ENCODE results near the gene PCDH1. TPM values are rescaled to one million over a fixed set of nuclear protein-coding genes. Genes with fewer than 3 reads are reported as not detected.

The PCDH1 gene
- total RNA-seq, 4 donors from 2014 or later, result 51.3 to 131 (median 67.9) TPM

DNA sequence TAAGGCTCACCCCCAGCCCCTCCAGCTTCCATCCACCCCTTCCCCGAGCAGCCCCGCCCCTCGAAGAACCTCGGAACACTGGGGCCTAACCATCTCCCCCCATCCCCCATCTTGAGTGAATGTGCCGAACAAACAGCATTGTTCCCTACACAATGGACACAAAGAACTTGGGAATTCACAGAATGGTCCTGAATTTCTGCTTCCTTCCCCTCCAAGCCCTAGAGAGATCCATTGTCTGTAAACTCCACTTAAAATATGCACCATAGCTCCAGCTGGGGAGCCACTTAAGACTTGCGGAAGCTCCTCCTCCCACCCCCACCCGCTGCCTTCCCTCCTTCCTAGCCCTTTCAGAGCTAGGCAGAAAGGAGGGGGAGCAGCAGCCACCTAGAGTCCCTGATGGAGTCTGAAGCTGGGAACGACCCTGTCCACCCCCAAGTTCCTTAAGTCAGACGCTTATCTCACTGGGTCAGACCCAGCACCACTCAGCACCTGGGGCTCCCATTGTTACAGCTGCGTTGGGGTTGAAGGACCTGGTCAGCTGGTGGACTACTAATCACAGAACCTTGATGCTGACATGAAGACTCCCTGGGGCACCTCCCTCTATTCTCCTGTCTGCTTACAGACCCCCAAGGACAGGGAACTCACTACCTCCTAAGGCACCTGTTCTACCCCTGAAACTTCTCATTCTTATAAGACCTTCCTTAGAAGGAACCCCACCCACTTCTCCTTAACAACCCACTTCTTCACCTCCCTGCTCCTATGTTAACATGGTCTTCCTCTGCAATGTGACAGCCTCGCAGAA lies 61.4 kb downstream of the PCDH1 start:
- no peaks in the 10 kb centered on the region for H3K36me3 ChIP-seq
- peaks cover 0 to 61% (median 2%) of the 10 kb centered on the region in 4 donors for H3K27me3 ChIP-seq
- TF ChIP-seq POLR2A (IDR thresholded peaks at IDR 0.05), result no peak
- TF ChIP-seq, protein P1, sequence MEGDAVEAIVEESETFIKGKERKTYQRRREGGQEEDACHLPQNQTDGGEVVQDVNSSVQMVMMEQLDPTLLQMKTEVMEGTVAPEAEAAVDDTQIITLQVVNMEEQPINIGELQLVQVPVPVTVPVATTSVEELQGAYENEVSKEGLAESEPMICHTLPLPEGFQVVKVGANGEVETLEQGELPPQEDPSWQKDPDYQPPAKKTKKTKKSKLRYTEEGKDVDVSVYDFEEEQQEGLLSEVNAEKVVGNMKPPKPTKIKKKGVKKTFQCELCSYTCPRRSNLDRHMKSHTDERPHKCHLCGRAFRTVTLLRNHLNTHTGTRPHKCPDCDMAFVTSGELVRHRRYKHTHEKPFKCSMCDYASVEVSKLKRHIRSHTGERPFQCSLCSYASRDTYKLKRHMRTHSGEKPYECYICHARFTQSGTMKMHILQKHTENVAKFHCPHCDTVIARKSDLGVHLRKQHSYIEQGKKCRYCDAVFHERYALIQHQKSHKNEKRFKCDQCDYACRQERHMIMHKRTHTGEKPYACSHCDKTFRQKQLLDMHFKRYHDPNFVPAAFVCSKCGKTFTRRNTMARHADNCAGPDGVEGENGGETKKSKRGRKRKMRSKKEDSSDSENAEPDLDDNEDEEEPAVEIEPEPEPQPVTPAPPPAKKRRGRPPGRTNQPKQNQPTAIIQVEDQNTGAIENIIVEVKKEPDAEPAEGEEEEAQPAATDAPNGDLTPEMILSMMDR (IDR thresholded peaks at IDR 0.05), result no peak
- no peaks in the 10 kb centered on the region for H3K9me3 ChIP-seq
- intact Hi-C loops (cut with DNase I), result loop anchor here (10.0 kb wide), 1 partner anchor 68 kb away; no protein-coding TSS in a partner anchor
- peaks cover 0 to 7% (median 0%) of the 10 kb centered on the region in 3 donors for H3K4me1 ChIP-seq
- 41 to 54% methylated on average over 5 to 7 of the region's 11 CpGs for WGBS, 2 donors
- H3K4me3 ChIP-seq, result no peak overlapping the region
- no peak for DNase-seq
- peak overlapping the region in 2 of 4 donors; percentile 21 to 42 for H3K27ac ChIP-seq

- H3K27me3 ChIP-seq, result peaks cover 0 to 70% (median 2%) of the 10 kb centered on the region in 4 donors
- peaks cover 0 to 9% (median 3%) of the 10 kb centered on the region in 3 donors for H3K4me1 ChIP-seq
- intact Hi-C loops (cut with DNase I), result loop anchor here (10.0 kb wide), 1 partner anchor 69 kb away; no protein-coding TSS in a partner anchor
- H3K9me3 ChIP-seq, result no peaks in the 10 kb centered on the region
- H3K36me3 ChIP-seq, result no peaks in the 10 kb centered on the region
- DNase-seq, result no peak
- WGBS, 2 donors, result 89 to 90% methylated on average over 3 of the region's 3 CpGs
- H3K4me3 ChIP-seq, result no peak overlapping the region
- TF ChIP-seq POLR2A (IDR thresholded peaks at IDR 0.05), result no peak
- TF ChIP-seq, protein P1 (IDR thresholded peaks at IDR 0.05), result no peak
- H3K27ac ChIP-seq, result peak overlapping the region in 2 of 4 donors; percentile 2 to 42
Observed at GRCh38 chr5:141815796-141816180, 62.4 kb downstream of the PCDH1 start.

- intact Hi-C loops (cut with DNase I), result loop anchor here (10.0 kb wide), 1 partner anchor 70 kb away; no protein-coding TSS in a partner anchor
- DNase-seq, result no peak
- Histone ChIP-seq H3K36me3 (no peaks in the 10 kb centered on the region), H3K9me3 (no peaks in the 10 kb centered on the region), H3K27ac (no peak overlapping the region), H3K4me1 (peaks cover 0 to 8% (median 3%) of the 10 kb centered on the region in 3 donors), H3K4me3 (no peak overlapping the region), H3K27me3 (peaks cover 0 to 71% (median 2%) of the 10 kb centered on the region in 4 donors)
- TF ChIP-seq, protein P1 (IDR thresholded peaks at IDR 0.05), result no peak
- no peak for TF ChIP-seq POLR2A (IDR thresholded peaks at IDR 0.05)
Observed at GRCh38 chr5:141815051-141815795, 63.0 kb downstream of the PCDH1 start.

DNA sequence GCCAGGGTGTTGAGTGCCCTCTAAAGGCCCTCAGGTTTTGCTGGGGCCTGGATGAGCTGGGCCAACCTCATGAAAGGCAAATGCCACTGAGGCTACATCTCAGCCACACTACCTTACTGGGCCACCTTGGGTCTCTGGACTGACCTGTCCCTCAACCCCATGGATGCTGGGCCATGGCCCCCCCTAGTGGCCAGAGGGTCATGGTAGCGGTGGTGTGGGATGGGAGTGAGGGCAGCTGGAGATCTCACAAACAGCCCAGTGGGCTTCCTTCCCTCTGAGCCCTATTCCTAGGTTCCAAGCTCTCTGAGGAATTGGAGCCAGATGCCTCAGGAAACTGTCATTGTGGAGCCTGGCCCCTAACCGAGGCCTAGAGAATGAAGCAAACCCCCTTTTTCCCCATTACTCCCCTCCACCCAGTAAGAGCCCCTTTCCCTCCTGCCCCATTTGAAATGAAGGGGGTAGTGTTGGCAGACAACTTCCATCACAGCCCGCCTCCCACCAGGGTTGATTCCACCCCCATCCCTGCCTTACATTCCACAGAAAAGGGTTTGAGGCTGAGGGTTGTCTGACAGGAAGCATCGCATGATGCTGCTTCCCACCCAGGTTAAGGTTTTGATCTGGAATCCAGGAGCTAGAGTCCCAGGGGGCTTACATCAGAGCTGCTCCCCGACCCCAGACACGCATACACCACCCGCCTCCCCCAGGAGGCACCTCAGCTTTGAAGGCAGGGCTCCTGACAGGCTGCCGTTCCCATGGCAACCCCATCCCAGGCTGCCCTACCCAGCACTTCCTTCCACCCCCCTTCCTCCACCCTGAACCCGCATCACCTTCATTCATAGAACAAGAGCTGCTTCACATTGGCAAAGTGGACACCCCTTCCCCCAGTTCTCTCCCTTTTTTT lies 63.9 kb downstream of the PCDH1 start:
- Histone ChIP-seq H3K27ac (no peak overlapping the region), H3K9me3 (no peaks in the 10 kb centered on the region), H3K4me3 (no peak overlapping the region), H3K27me3 (peaks cover 0 to 76% (median 2%) of the 10 kb centered on the region in 4 donors), H3K36me3 (no peaks in the 10 kb centered on the region), H3K4me1 (peaks cover 0 to 8% (median 3%) of the 10 kb centered on the region in 3 donors)
- TF ChIP-seq, protein P1 (IDR thresholded peaks at IDR 0.05), result peak in 5 of 6 experiments; percentile 13 to 54 (median 22)
- no peak for TF ChIP-seq POLR2A (IDR thresholded peaks at IDR 0.05)
- intact Hi-C loops (cut with DNase I), result loop anchor here (10.0 kb wide), 1 partner anchor 70 kb away; no protein-coding TSS in a partner anchor
- DNase-seq, result no peak
- 44 to 57% methylated on average over 4 to 8 of the region's 9 CpGs for WGBS, 2 donors
